ENCODE data around the gene GNAI1.

DNA sequence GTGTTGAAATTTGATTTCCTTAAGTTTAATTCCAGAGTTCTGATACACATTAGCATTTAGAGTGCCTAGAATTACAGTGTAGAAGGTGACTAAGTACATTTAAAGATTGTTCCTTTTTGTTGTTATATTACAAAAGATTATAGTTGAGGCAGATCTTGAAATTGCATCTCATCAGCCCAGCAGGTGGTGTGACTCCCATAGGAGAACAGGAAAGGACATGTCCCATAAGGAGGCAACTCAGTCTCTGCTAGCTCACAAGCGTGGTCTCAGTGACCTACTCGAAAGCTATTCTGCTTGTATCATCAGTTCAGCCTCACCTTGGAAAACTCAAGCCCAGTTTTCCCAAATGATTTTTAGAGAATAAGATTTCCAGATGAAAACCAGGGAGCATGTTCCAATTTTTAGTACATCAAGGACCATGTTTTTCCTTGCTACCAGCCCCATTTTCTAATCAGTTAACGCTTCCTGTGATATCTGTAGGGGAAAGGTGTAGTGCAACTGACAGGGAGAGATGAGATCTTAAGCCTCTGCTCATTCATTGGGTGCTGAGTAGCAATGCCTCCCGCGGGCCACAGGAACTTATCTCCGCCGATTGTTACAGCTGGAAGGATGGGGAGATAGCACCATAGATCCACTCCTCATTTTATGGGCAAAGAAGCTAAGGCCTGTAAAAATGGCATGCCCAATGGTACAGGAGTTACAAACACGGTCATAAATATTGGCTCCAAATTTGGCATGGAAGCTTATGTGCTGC, 1.1 kb upstream of the GNAI1 start:
- TF ChIP-seq EZH2phosphoT487 (IDR thresholded peaks at IDR 0.05; ENCODE audit: borderline replicate concordance, low read depth, low read length), result no peak
- TF ChIP-seq, protein P1, sequence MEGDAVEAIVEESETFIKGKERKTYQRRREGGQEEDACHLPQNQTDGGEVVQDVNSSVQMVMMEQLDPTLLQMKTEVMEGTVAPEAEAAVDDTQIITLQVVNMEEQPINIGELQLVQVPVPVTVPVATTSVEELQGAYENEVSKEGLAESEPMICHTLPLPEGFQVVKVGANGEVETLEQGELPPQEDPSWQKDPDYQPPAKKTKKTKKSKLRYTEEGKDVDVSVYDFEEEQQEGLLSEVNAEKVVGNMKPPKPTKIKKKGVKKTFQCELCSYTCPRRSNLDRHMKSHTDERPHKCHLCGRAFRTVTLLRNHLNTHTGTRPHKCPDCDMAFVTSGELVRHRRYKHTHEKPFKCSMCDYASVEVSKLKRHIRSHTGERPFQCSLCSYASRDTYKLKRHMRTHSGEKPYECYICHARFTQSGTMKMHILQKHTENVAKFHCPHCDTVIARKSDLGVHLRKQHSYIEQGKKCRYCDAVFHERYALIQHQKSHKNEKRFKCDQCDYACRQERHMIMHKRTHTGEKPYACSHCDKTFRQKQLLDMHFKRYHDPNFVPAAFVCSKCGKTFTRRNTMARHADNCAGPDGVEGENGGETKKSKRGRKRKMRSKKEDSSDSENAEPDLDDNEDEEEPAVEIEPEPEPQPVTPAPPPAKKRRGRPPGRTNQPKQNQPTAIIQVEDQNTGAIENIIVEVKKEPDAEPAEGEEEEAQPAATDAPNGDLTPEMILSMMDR (conservative IDR thresholded peaks at IDR 0.05; ENCODE audit: low read length), result no peak

All from OCI-LY7 (cell line).